ENCODE data around the gene PCDHB12.
"Not testable (repeated sequence)": the region's sequence is repeated elsewhere in the genome, so short reads cannot be mapped to it uniquely, and the experiment has no call there.

Gene PCDHB12

DNA sequence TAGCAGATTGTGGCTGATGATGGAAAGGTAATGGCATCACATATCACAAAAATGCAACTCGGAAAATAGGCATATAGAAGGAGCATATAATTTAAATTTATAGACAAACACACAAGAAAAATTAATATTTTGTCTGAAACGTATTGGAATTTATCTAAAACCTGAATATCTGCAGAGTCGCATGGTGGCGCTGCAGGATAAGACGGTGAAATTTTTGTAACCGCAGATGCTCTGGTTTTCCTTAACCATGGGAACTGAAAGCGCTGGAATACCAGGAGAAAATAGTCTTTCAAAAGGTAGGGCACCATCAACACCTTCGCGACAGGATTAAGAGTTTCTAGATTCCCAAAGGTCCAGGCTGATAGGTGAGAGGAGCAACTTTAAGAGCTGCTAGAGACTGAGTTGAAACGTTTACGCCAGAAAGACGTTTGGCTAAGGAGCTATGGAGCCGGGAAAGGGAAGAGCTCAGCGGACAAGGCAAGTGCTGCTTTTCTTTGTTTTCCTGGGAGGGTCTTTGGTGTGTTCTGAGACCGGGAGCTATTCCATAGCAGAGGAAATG lies 25.7 kb downstream of the PCDHB12 start:
- no peak for DNase-seq (ENCODE audit: extremely low read depth, low read depth)
- H3K4me3 ChIP-seq (replicated peaks; ENCODE audit: low read depth, low read length): no peak overlapping the region
- TF ChIP-seq, protein P1, sequence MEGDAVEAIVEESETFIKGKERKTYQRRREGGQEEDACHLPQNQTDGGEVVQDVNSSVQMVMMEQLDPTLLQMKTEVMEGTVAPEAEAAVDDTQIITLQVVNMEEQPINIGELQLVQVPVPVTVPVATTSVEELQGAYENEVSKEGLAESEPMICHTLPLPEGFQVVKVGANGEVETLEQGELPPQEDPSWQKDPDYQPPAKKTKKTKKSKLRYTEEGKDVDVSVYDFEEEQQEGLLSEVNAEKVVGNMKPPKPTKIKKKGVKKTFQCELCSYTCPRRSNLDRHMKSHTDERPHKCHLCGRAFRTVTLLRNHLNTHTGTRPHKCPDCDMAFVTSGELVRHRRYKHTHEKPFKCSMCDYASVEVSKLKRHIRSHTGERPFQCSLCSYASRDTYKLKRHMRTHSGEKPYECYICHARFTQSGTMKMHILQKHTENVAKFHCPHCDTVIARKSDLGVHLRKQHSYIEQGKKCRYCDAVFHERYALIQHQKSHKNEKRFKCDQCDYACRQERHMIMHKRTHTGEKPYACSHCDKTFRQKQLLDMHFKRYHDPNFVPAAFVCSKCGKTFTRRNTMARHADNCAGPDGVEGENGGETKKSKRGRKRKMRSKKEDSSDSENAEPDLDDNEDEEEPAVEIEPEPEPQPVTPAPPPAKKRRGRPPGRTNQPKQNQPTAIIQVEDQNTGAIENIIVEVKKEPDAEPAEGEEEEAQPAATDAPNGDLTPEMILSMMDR (IDR thresholded peaks at IDR 0.05; ENCODE audit: low read depth, low read length, missing control alignments): peak; percentile 11

DNA sequence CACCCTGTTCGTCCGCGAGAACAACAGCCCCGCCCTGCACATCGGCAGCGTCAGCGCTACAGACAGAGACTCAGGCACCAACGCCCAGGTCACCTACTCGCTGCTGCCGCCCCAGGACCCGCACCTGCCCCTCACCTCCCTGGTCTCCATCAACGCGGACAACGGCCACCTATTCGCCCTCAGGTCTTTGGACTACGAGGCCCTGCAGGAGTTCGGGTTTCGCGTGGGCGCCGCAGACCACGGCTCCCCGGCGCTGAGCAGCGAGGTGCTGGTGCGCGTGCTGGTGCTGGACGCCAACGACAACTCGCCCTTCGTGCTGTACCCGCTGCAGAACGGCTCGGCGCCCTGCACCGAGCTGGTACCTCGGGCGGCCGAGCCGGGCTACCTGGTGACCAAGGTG lies 27.4 kb downstream of the PCDHB12 start:
- DNase-seq (ENCODE audit: extremely low read depth, low read depth); H3K4me3 ChIP-seq (replicated peaks; ENCODE audit: low read depth, low read length): not testable (repeated sequence)

GRCh38 chr5:141236516-141237313 lies 28.2 kb downstream of the PCDHB12 start:
- no peak overlapping the region for H3K4me3 ChIP-seq (replicated peaks; ENCODE audit: low read depth, low read length)
- DNase-seq (ENCODE audit: extremely low read depth, low read depth): no peak
- TF ChIP-seq, protein P1 (IDR thresholded peaks at IDR 0.05; ENCODE audit: low read depth, low read length, missing control alignments): no peak

GRCh38 chr5:141241496-141241895 lies 33.0 kb downstream of the PCDHB12 start:
- no peak for DNase-seq (ENCODE audit: extremely low read depth, low read depth)
- TF ChIP-seq, protein P1 (IDR thresholded peaks at IDR 0.05; ENCODE audit: low read depth, low read length, missing control alignments): no peak
- H3K4me3 ChIP-seq (replicated peaks; ENCODE audit: low read depth, low read length): no peak overlapping the region

GRCh38 chr5:141245250-141245717 lies 36.8 kb downstream of the PCDHB12 start, which contains the start of gene PCDHB15:
Gene PCDHB15, plus strand, starts transcription at chr5:141245395. Its CDS starts 184 bp downstream, at chr5:141245579.
- TF ChIP-seq, protein P1 (IDR thresholded peaks at IDR 0.05; ENCODE audit: low read depth, low read length, missing control alignments): no peak
- no peak for DNase-seq (ENCODE audit: extremely low read depth, low read depth)
- no peak within 1 kb of the TSS for H3K4me3 ChIP-seq (replicated peaks; ENCODE audit: low read depth, low read length)

- not testable (repeated sequence) for H3K4me3 ChIP-seq (replicated peaks; ENCODE audit: low read depth, low read length); DNase-seq (ENCODE audit: extremely low read depth, low read depth)
Measured at GRCh38 chr5:141246971-141247370, 38.5 kb downstream of the PCDHB12 start.

- not testable (repeated sequence) for H3K4me3 ChIP-seq (replicated peaks; ENCODE audit: low read depth, low read length); DNase-seq (ENCODE audit: extremely low read depth, low read depth)
Measured at GRCh38 chr5:141247434-141247833, 38.9 kb downstream of the PCDHB12 start.

- TF ChIP-seq, protein P1 (IDR thresholded peaks at IDR 0.05; ENCODE audit: low read depth, low read length, missing control alignments): no peak
Measured at GRCh38 chr5:141250576-141250975, 42.1 kb downstream of the PCDHB12 start.

More at GRCh38 chr5:141250576-141250975, 42.1 kb downstream of the PCDHB12 start:
- no peak for DNase-seq (ENCODE audit: extremely low read depth, low read depth)
- no peak overlapping the region for H3K4me3 ChIP-seq (replicated peaks; ENCODE audit: low read depth, low read length)

All from HFF-Myc (cell line).